ENCODE results near the gene SYNE1.

Gene SYNE1

GRCh38 chr6:152313542-152314482, 323.4 kb downstream of the SYNE1 start:
- peak; percentile 64 for DNase-seq (ENCODE audit: low spot score)

DNA sequence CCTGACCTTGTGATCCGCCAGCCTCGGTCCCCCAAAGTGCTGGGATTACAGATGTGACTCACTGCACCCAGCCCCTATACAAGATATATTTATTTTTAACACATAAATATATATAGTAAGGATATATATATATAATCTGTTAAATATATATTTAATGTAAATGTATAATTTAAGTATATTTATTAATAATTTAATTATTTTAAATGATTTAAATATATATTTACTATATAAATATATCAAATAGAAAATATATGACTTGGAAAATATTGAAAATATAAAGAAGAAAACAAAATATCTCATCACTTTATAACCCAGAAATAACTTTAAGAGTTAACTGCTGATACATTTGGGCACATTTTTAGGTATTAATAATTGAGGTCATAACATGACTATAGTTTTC, 324.7 kb downstream of the SYNE1 start:
- DNase-seq (ENCODE audit: low spot score), result no peak

DNA sequence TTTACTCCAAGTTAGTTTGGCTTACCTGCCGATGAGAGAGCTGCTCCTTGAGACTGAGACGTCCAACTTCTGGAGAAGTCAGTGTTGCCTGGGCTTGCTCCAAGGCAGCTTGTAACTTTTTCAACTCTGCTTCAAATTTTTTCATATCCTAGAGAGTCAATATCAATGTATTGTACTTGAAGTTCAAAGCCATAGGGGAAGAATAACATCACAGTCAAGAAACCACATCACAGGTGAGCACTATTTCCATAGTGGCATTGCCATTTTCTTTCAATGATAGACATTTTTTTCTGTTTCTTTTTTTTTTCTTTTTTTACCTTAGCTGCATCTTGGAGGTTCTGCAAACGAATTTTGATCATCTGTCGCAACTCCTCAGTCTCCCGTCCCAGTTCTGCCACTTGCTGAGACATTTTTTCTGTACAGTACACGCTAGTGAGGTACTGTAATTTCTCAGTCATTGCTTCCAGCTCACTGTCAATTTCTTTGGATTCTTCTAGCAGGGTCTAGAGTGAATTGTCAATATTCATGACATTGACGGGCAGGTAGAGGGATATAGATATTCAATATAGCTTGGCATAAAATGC, 326.7 kb downstream of the SYNE1 start:
- DNase-seq (ENCODE audit: low spot score), result no peak

DNA sequence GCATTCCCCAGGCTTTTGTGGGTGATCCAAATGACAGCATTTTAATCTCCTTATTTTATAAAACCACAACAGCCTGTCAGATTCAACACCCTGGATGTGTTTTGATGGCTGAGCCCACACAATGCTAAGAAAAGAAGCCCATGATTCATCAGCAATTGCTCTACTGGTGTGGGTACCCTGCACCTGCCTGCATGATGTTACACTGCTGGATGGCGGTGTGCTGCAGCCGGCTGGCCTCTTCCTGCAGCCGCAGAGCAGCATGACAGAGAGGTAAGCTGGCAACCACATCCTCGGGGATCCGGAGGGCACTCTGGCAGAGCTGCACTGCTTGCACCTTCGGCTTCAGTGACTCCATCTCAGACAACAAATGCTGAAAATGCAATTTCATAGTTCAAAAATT, 327.5 kb downstream of the SYNE1 start:
- no peak for DNase-seq (ENCODE audit: low spot score)

- no peak for DNase-seq (ENCODE audit: low spot score)
Measured at GRCh38 chr6:152309006-152309405, 328.2 kb downstream of the SYNE1 start.

- DNase-seq (ENCODE audit: low spot score), result no peak
Measured at GRCh38 chr6:152308306-152308705, 328.9 kb downstream of the SYNE1 start.

GRCh38 chr6:152305672-152306071, 331.5 kb downstream of the SYNE1 start:
- no peak for DNase-seq (ENCODE audit: low spot score)

- peak; percentile 83 for DNase-seq (ENCODE audit: low spot score)
Measured at GRCh38 chr6:152301765-152302568, 335.2 kb downstream of the SYNE1 start.

- DNase-seq (ENCODE audit: low spot score), result peak; percentile 29
Measured at GRCh38 chr6:152301021-152301764, 336.0 kb downstream of the SYNE1 start.

DNA sequence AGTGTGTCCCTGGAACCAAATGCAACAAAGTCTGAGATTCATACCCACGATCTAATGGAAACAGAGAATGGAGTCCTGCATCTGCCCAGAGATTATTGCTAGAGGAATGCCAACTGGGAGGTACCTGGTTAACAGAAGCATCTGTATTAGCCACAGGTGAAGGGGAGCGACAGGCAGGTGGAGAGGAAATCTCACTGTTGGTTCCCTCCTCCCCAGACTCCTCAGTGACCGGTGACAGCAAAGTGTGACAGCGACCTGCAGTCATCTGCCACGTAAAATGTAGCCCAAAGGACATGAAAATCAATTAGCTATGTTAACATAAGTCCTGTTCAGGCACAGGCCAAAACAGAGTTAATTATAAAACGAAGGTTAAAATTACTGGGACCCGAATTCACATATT, 336.6 kb downstream of the SYNE1 start:
- DNase-seq (ENCODE audit: low spot score), result no peak

DNA sequence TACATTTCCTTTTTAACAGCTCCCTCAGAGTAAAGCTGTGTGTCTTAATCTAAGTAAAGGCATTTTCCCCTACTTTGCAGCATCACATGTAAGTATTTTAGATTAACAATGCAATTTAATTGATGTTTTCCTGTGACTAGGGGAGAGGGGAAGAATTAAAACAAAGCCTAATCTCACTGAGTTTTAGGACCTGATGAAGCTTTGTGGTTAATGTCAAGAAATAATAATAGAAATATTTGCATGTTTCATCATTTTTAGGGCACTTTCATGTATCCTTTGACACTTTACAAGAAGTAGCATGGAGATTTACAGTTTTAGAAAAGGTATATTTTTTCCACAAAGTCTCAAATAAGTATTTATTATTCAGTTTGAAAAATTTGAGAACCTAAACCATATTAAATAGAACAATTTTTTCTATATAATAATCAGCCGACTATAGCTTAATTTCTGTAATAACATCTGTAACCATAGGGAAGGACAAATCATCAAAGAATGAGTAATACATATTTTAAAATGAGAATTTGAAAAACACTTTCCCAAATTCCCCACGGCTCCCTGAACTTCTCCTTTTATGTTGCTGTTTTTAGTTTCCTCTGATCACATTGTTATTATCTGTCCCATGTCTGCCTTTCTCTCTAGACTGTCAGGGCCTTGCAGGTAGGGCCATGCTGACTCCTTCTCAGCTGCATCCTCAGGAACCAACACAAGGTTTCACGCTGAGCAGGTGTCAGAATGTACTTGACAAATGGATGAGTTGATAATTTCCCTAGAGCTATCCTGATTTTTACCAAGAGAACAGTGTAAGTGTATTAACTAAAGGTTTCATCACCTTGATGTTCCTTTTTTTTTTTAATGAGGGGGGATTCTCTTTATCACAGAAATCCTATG, 338.1 kb downstream of the SYNE1 start:
- no peak for DNase-seq (ENCODE audit: low spot score)

DNA sequence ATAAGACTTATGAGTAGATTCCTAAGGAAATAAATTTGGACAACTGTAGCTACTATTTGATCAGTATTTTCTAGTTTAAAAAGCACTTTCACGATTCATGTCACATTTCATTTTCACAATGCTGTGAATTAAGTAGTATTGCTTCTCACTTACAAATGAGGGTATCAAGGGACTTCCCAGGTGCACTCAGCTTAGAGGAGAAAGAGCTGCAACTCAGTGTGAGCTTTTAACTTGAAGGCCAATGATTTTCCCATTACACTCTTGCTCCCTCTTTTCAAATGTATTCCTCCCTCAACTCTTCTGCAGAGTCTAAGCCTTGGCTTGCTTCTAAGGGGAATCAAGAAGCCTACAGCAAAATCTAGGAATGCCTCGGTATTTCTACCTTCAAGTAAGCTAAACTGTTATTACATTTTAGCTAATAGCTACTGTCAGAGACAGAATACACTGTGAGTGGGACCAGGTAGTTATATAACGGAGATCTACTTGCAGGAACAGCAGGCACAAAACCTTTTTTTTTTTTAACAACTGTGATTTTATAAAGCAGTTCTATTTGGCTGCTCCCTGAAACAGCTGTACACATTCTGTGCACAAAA, 339.0 kb downstream of the SYNE1 start:
- DNase-seq (ENCODE audit: low spot score), result no peak

GRCh38 chr6:152296648-152297376, 340.4 kb downstream of the SYNE1 start:
- peak; percentile 19 for DNase-seq (ENCODE audit: low spot score)

- no peak for DNase-seq (ENCODE audit: low spot score)
Measured at GRCh38 chr6:152295920-152296319, 341.2 kb downstream of the SYNE1 start.

DNA sequence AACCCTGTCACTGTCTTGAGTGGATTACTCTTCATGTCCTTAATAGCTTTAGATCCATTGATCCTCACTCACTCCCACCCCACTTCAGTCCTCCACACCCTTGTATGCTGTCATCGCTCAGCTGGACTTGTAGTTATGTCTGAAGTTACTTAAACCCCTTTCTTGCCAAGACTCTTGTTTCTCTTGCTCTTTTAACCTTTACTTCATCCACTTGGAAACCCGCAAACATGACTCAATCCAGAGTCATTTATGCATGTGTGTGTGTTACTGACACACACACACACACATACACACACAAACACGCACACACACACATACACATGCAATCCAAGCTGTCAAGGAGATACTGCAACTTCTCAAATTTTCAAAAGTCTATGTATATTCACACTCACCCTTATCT, 341.8 kb downstream of the SYNE1 start:
- no peak for DNase-seq (ENCODE audit: low spot score)

GRCh38 chr6:152293404-152293803, 343.8 kb downstream of the SYNE1 start:
- no peak for DNase-seq (ENCODE audit: low spot score)

DNA sequence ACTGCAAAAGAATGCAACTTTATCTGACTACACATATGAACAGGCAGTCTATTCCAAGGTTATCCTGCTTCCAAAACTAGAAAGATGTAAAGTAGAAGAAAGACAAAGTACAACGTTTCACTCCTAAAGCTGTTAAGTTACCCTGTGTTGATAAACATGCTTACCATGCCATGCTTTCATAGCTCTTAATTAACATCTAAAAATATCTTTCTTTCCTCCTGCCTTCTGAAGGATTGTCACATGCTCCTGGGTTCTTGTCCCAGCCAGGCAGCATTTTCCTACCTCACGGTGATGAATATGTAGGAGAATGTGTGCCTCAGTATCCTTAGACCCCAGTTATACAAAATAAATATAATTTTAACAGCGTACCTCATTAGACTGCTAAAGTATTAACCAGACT, 344.6 kb downstream of the SYNE1 start:
- no peak for DNase-seq (ENCODE audit: low spot score)

DNA sequence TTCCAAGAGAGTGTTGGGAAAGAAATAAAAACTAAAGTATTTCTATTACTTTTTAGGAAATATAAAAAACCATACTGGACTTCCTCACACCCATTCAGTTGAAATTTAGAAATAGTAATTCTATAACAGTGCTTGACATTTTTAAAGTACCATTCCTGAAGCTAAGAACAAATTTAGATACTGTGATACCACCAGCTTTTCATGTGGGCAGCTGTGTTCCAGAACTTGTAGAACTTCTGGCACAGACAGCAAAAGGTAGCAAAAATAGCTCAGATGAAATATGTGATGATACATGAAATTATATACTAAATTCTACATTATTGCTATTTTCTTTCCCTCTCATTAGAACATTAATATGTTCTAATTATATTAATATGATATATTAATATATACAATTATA, 346.5 kb downstream of the SYNE1 start:
- DNase-seq (ENCODE audit: low spot score), result no peak

DNA sequence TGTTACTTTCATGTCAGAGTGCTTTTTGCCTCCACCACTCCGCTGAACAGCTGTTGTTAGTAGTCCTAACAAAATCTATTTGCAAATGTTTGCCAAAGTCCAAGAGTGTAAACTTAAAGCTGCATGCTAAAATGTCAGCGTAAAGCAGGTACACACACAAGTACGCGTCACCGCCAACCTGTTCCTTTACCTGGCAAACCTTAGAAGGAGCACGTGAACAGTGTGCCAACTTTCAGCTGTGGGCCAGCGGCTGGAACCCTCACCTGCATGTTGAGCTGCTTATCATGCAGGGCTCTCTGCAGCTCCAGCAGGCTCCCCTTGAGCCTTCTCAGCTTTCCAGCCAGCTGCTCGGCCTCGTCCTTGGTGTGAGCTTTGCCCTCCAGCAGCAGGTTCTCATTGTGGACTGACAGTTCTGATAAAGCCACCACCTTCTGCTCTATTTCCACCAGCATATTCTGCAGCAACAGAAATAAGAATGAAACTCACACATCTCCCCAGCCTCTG, 359.3 kb downstream of the SYNE1 start:
- DNase-seq (ENCODE audit: low spot score), result peak; percentile 47

GRCh38 chr6:152273638-152274037, 363.5 kb downstream of the SYNE1 start:
- no peak for DNase-seq (ENCODE audit: low spot score)

Measured in HuH-7 (cell line).